ENCODE data around the gene SPECC1L. TPM values are rescaled to one million over a fixed set of nuclear protein-coding genes. Genes with fewer than 3 reads are reported as not detected.
"Not testable (repeated sequence)": the region's sequence is repeated elsewhere in the genome, so short reads cannot be mapped to it uniquely, and the experiment has no call there.

Gene SPECC1L
- total RNA-seq, 6 donors from 2014 or later, result 37.7 to 80.6 (median 62.3) TPM

DNA sequence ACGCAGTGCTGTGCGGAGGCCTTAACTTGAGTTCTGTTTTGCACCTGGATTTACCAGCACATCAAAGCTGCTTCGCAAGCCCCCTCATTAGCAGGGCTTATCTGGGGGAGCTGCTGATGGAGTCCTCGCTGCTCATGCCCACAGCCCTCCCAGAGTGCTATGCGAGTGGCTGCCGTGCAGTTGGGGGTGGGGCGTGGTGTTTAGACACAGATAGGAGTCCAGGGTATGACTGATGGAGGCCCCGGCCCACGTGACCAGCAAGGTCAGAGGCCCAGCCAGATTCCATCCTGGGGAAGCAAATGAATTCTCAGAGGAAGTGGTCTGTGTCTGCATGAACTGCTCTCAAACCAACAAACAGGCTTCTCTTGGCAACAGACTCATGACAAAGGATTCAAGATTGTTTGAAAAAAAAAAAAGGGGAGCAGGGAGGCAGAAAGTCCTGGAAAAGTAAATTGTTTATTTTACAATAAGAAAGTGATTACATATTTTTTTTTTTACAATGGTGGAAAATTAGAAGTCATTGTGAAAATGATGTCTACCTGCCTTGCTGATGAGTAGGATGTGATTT is 6.2 kb upstream of the SPECC1L start:
- H3K36me3 ChIP-seq; H3K27ac ChIP-seq; H3K9me3 ChIP-seq; H3K27me3 ChIP-seq; DNase-seq; H3K4me3 ChIP-seq; H3K4me1 ChIP-seq; ATAC-seq (ENCODE audit: low FRiP score in 2 of 2): not testable (repeated sequence)
- 44 to 85% methylated on average over 3 of the region's 9 CpGs for WGBS, 2 donors

DNA sequence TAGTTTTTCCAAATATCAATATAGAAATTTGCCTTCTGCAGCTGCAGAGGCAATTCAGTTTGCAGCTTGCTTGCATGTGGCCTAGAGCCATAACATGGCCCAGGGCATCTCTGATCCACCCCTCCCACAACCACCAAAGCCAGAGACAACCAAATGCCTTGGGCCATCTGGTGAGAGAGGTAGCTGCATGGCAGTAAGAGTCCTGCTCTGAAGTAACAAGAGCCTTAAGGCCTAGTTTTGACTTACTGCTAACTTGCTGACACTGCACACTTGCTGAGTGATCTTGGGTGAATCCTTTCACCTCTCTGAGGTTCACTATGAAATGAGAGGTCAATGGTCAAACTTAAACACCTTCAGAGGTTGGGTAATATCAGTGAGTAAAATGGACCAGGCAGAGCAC is 4.9 kb upstream of the SPECC1L start:
- no peaks in the 10 kb centered on the region for H3K9me3 ChIP-seq
- TF ChIP-seq, protein P1, sequence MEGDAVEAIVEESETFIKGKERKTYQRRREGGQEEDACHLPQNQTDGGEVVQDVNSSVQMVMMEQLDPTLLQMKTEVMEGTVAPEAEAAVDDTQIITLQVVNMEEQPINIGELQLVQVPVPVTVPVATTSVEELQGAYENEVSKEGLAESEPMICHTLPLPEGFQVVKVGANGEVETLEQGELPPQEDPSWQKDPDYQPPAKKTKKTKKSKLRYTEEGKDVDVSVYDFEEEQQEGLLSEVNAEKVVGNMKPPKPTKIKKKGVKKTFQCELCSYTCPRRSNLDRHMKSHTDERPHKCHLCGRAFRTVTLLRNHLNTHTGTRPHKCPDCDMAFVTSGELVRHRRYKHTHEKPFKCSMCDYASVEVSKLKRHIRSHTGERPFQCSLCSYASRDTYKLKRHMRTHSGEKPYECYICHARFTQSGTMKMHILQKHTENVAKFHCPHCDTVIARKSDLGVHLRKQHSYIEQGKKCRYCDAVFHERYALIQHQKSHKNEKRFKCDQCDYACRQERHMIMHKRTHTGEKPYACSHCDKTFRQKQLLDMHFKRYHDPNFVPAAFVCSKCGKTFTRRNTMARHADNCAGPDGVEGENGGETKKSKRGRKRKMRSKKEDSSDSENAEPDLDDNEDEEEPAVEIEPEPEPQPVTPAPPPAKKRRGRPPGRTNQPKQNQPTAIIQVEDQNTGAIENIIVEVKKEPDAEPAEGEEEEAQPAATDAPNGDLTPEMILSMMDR (IDR thresholded peaks at IDR 0.05), result no peak
- TF ChIP-seq POLR2A (IDR thresholded peaks at IDR 0.05), result no peak
- no peak for TF ChIP-seq POLR2AphosphoS5 (IDR thresholded peaks at IDR 0.05)
- TF ChIP-seq EP300 (IDR thresholded peaks at IDR 0.05), result no peak
- no peak for DNase-seq

DNA sequence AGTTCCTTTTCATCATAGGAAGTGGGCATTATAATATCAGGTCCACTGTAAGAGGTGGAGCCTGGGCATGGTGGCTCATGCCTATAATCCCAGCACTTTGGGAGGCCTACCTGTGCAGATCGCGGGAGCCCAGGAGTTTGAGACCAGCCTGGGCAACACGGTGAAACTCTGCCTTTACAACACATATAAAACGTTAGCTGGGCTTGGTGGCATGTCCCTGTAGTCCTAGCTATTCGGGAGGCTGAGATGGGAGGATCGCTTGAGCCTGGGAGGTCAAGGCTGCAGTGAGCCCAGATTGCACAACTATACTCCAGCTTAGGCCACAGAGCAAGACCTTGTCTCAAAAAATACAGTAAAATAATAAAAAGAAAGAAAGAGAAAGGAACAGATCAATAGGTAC is 4.1 kb upstream of the SPECC1L start:
- WGBS, 2 donors, result 92 to 94% methylated on average over 4 to 6 of the region's 6 CpGs
- ATAC-seq (ENCODE audit: low FRiP score in 2 of 2); DNase-seq; H3K4me3 ChIP-seq; H3K36me3 ChIP-seq; H3K27ac ChIP-seq; H3K27me3 ChIP-seq; H3K9me3 ChIP-seq; H3K4me1 ChIP-seq: not testable (repeated sequence)

More for the DNA sequence above, 4.9 kb upstream of the SPECC1L start:
- no peaks in the 10 kb centered on the region for H3K27me3 ChIP-seq
- ATAC-seq (ENCODE audit: low FRiP score in 2 of 2), result no peak
- no peak overlapping the region for H3K4me3 ChIP-seq
- H3K27ac ChIP-seq, result no peak overlapping the region
- no peaks in the 10 kb centered on the region for H3K4me1 ChIP-seq
- H3K36me3 ChIP-seq, result no peaks in the 10 kb centered on the region

DNA sequence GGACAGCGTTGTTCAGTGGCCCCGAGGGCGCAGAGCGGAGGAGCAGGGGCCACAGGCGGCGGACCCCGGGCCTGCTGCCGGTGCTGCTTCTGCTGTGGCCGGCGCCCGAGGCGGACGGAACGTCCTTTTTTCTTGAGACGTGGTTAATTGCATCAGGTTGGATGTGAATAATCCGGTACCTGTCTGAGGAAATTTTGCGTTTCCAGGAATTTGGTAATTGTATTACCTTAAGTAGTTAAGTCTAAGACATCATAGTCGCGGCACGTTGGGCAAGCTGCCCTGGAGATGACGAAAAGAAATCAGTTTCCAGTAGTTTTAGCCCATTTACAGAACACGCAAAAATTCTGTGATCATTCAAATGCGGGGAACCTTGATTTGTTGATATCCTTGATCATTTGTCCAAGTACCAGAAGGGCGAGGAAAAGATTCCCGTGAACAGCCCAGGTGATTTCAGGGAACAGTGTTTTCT is 789 bp downstream of the SPECC1L start:
- peak overlapping the region; percentile 90 to 99 (median 94) for H3K27ac ChIP-seq
- peak in 1 of 2 donors; percentile 53 for ATAC-seq (ENCODE audit: low FRiP score in 2 of 2)
- peak in 1 of 2 donors; percentile 41 for DNase-seq
- TF ChIP-seq EP300 (IDR thresholded peaks at IDR 0.05), result no peak
- no peak for TF ChIP-seq POLR2AphosphoS5 (IDR thresholded peaks at IDR 0.05)
- TF ChIP-seq POLR2A (IDR thresholded peaks at IDR 0.05), result no peak
- TF ChIP-seq, protein P1 (IDR thresholded peaks at IDR 0.05), result no peak
- 1 to 5% methylated on average over 11 to 24 of the region's 25 CpGs for WGBS, 2 donors
- no peaks in the 10 kb centered on the region for H3K9me3 ChIP-seq
- H3K4me1 ChIP-seq, result peaks cover 19 to 43% (median 28%) of the 10 kb centered on the region in 4 donors
- no peaks in the 10 kb centered on the region for H3K36me3 ChIP-seq
- peak overlapping the region; percentile 63 to 97 (median 74) for H3K4me3 ChIP-seq
- H3K27me3 ChIP-seq, result no peaks in the 10 kb centered on the region

DNA sequence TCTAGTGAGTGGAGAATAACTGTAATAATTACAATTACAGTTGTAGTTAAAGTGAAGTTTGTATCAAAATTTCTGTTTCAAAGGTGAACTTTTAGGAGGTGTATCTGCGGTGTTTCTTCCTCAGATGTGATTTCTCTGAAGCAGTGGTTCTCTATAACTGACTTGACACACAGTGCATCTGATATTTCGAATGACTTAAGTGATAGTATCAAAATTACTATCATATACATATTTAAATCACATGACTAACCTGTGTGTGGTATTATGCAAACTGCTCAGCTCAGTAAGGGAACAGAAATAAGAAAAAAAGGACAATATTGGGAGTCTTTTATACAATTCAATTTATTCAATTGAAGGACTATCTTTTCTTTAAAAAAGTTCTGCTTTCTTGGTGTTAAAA is 2.4 kb downstream of the SPECC1L start:
- ATAC-seq (ENCODE audit: low FRiP score in 2 of 2); H3K36me3 ChIP-seq; DNase-seq; H3K27me3 ChIP-seq; H3K9me3 ChIP-seq: not testable (repeated sequence)
- peak overlapping the region in 2 of 4 donors; percentile 63 to 77 for H3K4me3 ChIP-seq
- H3K27ac ChIP-seq, result peak overlapping the region in 2 of 4 donors; percentile 58 to 76
- 81 to 85% methylated on average over 2 of the region's 2 CpGs for WGBS, 2 donors
- peaks cover 19 to 43% (median 28%) of the 10 kb centered on the region in 4 donors for H3K4me1 ChIP-seq

DNA sequence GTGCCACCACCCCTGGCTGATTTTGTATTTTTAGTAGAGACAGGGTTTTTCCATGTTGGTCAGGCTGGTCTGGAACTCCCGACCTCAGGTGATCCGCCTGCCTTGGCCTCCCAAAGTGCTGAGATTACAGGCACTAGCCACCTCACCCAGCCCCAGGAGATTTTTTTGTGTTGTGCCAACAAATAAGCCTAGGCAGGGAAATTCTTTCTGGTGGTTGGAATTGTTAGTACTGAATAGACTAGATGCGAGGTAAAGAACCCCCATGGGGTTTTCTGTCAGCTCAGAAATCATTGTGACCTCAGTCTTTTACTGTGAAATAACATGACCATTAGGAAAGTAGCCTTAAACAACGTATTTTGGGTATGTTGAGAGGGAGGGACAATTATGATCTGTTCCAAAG is 3.3 kb downstream of the SPECC1L start:
- peak overlapping the region in 3 of 4 donors; percentile 33 to 76 (median 58) for H3K27ac ChIP-seq
- 71 to 72% methylated on average over 4 of the region's 4 CpGs for WGBS, 2 donors
- peaks cover 19 to 43% (median 28%) of the 10 kb centered on the region in 4 donors for H3K4me1 ChIP-seq
- not testable (repeated sequence) for ATAC-seq (ENCODE audit: low FRiP score in 2 of 2); H3K36me3 ChIP-seq; H3K9me3 ChIP-seq; H3K27me3 ChIP-seq; DNase-seq
- peak overlapping the region in 2 of 4 donors; percentile 7 to 77 for H3K4me3 ChIP-seq

DNA sequence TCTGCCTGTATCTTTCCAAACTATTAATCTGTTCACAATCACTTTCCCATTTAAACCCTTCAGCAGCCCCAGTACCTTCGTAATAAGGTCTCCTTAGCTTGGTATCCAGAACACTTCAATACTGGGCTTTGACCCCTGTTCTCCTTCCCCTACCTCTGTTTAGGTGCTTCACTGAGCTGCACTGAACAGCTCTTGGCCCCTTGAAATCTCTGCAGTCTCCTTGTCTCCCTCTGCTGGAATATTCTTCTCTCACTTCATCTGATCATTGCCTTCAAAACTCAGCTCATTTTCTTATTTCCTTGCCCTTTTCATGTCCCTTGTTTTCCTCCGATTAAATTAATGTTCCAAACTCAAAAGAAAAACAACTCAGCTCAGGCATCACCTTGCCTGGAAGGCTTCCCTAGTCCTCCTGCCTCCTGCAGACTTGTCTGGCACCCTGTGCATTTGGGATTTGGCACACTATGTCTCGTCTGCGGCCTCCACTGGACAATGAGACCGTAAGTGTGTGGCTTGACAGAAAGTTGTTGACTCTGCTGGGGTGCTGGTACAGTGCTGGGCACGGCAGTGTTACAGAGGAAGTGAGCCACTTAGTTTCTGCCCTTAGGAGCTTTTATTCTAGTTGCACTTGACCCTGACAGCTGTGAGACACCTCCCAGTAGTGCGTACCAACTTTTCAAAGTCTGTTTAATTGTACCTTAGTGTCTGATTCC is 4.2 kb downstream of the SPECC1L start:
- peak overlapping the region in 2 of 4 donors; percentile 58 to 76 for H3K27ac ChIP-seq
- WGBS, 2 donors, result 48 to 49% methylated on average over 5 to 6 of the region's 7 CpGs
- DNase-seq, result peak in 1 of 2 donors; percentile 60
- H3K36me3 ChIP-seq; ATAC-seq (ENCODE audit: low FRiP score in 2 of 2); H3K4me3 ChIP-seq; H3K27me3 ChIP-seq; H3K9me3 ChIP-seq: not testable (repeated sequence)
- peaks cover 20 to 50% (median 29%) of the 10 kb centered on the region in 4 donors for H3K4me1 ChIP-seq

DNA sequence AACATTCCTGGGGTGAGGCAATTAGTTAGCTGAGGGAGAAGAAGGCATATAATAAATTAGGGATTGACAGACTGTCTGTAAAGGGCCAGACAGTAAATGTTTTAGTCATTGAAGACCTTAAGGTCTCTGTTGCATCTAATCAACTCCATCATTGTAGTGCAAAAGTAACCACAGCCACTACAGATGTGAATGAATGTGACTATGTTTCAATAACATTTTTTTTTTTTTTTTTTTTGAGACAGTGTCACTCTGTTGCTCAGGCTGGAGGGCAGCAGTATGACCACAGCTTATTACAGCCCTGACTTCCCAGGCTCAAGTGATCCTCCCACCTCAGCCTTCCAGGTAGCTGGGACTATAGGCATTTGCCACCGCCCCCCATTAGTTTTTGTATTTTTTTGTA is 9.7 kb downstream of the SPECC1L start:
- H3K27me3 ChIP-seq; H3K9me3 ChIP-seq; H3K4me3 ChIP-seq; ATAC-seq (ENCODE audit: low FRiP score in 2 of 2); H3K27ac ChIP-seq; H3K36me3 ChIP-seq; DNase-seq: not testable (repeated sequence)
- 94 to 100% methylated on average over 1 of the region's 1 CpG for WGBS, 2 donors
- peaks cover 4 to 25% (median 17%) of the 10 kb centered on the region in 4 donors for H3K4me1 ChIP-seq

Measured in upper lobe of left lung (tissue), 6 donors.